K562 (cell line): ENCODE data around the gene ARPC4. TPM values are rescaled to one million over a fixed set of nuclear protein-coding genes. Genes with fewer than 3 reads are reported as not detected.

ENCODE experiments used
- C11orf30 ChIP-seq: fragments of 450-650 bp; IDR thresholded peaks from 2 replicates; pipeline ENCODE4 v1.6.1; 2016; ENCODE audit warnings: low read depth, mild to moderate bottlenecking
- CBFA2T3 ChIP-seq: fragments of 450-650 bp; IDR thresholded peaks from 2 replicates; pipeline ENCODE4 v1.6.1; 2017
- CBFB ChIP-seq: sonication (generic); formaldehyde crosslinking; IDR thresholded peaks from 2 replicates; pipeline ENCODE4 v1.4.0; 2020; ENCODE audit warnings: mild to moderate bottlenecking, missing genetic modification reagents
- CREB1 ChIP-seq, 2 experiments: sonication (generic) in 1 of 2; formaldehyde crosslinking in 1 of 2; IDR thresholded peaks; 2 replicates each; pipeline versions ENCODE4 v1.6.1 to v1.8.0; 2012 to 2022; ENCODE audit warnings: inconsistent platforms in 1 of 2, mild to moderate bottlenecking in 1 of 2, missing genetic modification reagents in 1 of 2, moderate library complexity in 1 of 2
- CTCF ChIP-seq, 3 experiments: IDR thresholded peaks in 2 of 3; conservative IDR thresholded peaks in 1 of 3; 2 replicates each; pipeline ENCODE4 v1.5.1; 2011 to 2012; ENCODE audit warnings: low read length in 3 of 3, mild to moderate bottlenecking in 3 of 3, control low read depth in 2 of 3, improper control_type of control experiment in 1 of 3, inconsistent platforms in 1 of 3, low read depth in 1 of 3, mixed read lengths in 1 of 3, moderate library complexity in 1 of 3; ENCODE audit not compliant: insufficient read depth in 2 of 3
- EWSR1 ChIP-seq: fragments of 450-650 bp; IDR thresholded peaks from 2 replicates; pipeline ENCODE4 v1.6.1; 2018; ENCODE audit warnings: borderline replicate concordance, mild to moderate bottlenecking, low read depth, moderate library complexity; ENCODE audit not compliant: partially characterized antibody
- FOXA3 ChIP-seq, 2 experiments: fragments of 450-650 bp in 1 of 2; sonication (generic) in 1 of 2; formaldehyde crosslinking; IDR thresholded peaks in 1 of 2; conservative IDR thresholded peaks in 1 of 2; 2 replicates each; pipeline versions ENCODE4 v1.4.0 to v1.8.0; 2020 to 2022; ENCODE audit warnings: mild to moderate bottlenecking in 2 of 2, missing genetic modification reagents in 1 of 2
- HDAC3 ChIP-seq: fragments of 450-650 bp; IDR thresholded peaks from 2 replicates; pipeline ENCODE4 v1.6.1; 2018; ENCODE audit warnings: borderline replicate concordance, mild to moderate bottlenecking, moderate library complexity; ENCODE audit not compliant: partially characterized antibody
- HNRNPL ChIP-seq: fragments of 200-400 bp; formaldehyde crosslinking; IDR thresholded peaks from 2 replicates; pipeline ENCODE4 v1.6.1; 2017; ENCODE audit warnings: low read depth, mild to moderate bottlenecking, low read length
- JUN ChIP-seq, 2 experiments: sonication (generic) in 1 of 2; formaldehyde crosslinking in 1 of 2; IDR thresholded peaks; 2 replicates each; pipeline versions ENCODE4 v1.6.1 to v1.8.0; 2012 to 2022; ENCODE audit warnings: borderline replicate concordance in 2 of 2, mild to moderate bottlenecking in 2 of 2, improper control_type of control experiment in 1 of 2, low read depth in 1 of 2, low read length in 1 of 2, missing genetic modification reagents in 1 of 2
- MAFK ChIP-seq: IDR thresholded peaks from 2 replicates; pipeline ENCODE4 v1.6.1; 2011; ENCODE audit warnings: low read length, improper control_type of control experiment
- MTA3 ChIP-seq: fragments of 450-650 bp; formaldehyde crosslinking; IDR thresholded peaks from 2 replicates; pipeline ENCODE4 v1.6.1; 2017; ENCODE audit warnings: mild to moderate bottlenecking, borderline replicate concordance
- MYBL2 ChIP-seq, 2 experiments: fragments of 450-650 bp in 1 of 2; sonication (generic) in 1 of 2; formaldehyde crosslinking in 1 of 2; IDR thresholded peaks; 2 replicates each; pipeline versions ENCODE4 v1.6.1 to v1.8.1; 2017 to 2022; ENCODE audit warnings: borderline replicate concordance in 1 of 2, inconsistent platforms in 1 of 2, low read depth in 1 of 2, mild to moderate bottlenecking in 1 of 2, missing genetic modification reagents in 1 of 2, moderate library complexity in 1 of 2
- NFRKB ChIP-seq: fragments of 450-650 bp; IDR thresholded peaks from 2 replicates; pipeline ENCODE4 v1.6.1; 2016; ENCODE audit warnings: low read depth
- RBFOX2 ChIP-seq: fragments of 200-400 bp; formaldehyde crosslinking; IDR thresholded peaks from 2 replicates; pipeline ENCODE4 v1.6.1; 2017; ENCODE audit warnings: low read depth, mild to moderate bottlenecking, low read length, moderate library complexity
- SIN3B ChIP-seq: fragments of 450-650 bp; IDR thresholded peaks from 2 replicates; pipeline ENCODE4 v1.6.1; 2017; ENCODE audit warnings: low read depth, mild to moderate bottlenecking, moderate library complexity
- TSC22D4 ChIP-seq: fragments of 450-650 bp; IDR thresholded peaks from 2 replicates; pipeline ENCODE4 v1.6.1; 2016; ENCODE audit warnings: missing genetic modification characterization, missing biosample characterization, control low read depth
- YY1 ChIP-seq, 3 experiments: IDR thresholded peaks; 2 replicates each; pipeline ENCODE4 v1.6.1; 2011; ENCODE audit warnings: low read length in 2 of 3, mild to moderate bottlenecking in 2 of 3, moderate library complexity in 2 of 3, borderline replicate concordance in 1 of 3, control low read depth in 1 of 3, low read depth in 1 of 3; ENCODE audit not compliant: insufficient read depth in 3 of 3, insufficient replicate concordance in 2 of 3, control insufficient read depth in 1 of 3, insufficient read length in 1 of 3; ENCODE audit errors: extremely low read depth in 1 of 3
- ZNF165 ChIP-seq: fragments of 250-450 bp; sonication (Bioruptor Pico); IDR thresholded peaks from 2 replicates; pipeline ENCODE4 v1.4.0; 2020; ENCODE audit warnings: borderline replicate concordance
- ZNF175 ChIP-seq: fragments of 200-800 bp; sonication (Bioruptor generic); IDR thresholded peaks from 2 replicates; pipeline ENCODE4 v1.6.1; 2016; ENCODE audit warnings: low read depth, mild to moderate bottlenecking, missing genetic modification characterization, missing compliant biosample characterization
- polyA plus RNA-seq, 8 experiments: library from polyadenylated mRNA; depleted of rRNA in 4 of 8; stranded (reverse) in 5 of 8; unstranded in 3 of 8; fragments of >200 nt; fragmentation: Nextera tagmentation in 2 of 8; fragmentation: Illumina TruSeq in 1 of 8; extraction: Ambion mirVana in 2 of 8; extraction: Trizol in 1 of 8; gene quantifications; 2 replicates each; pipeline versions ENCODE4 v1.2.1 to v1.2.3, GENCODE V29; 2011 to 2014; ENCODE audit warnings: inconsistent platforms in 1 of 8, missing spikeins in 1 of 8
- total RNA-seq, 7 experiments: library from RNA; depleted of rRNA in 6 of 7; stranded (reverse); fragments of >200 nt in 6 of 7; fragmentation: Illumina TruSeq in 2 of 7; extraction: Trizol in 2 of 7; gene quantifications; 2 replicates each; pipeline versions ENCODE4 v1.2.1 to v1.2.3, GENCODE V29; 2011 to 2021; ENCODE audit warnings: low replicate concordance in 1 of 7
- TF ChIP-seq, protein P1 (sequence below): fragments of 250-450 bp; sonication (Bioruptor Pico); IDR thresholded peaks from 2 replicates; pipeline ENCODE4 v1.9.0; 2021; ENCODE audit warnings: mild to moderate bottlenecking, inconsistent platforms

Gene ARPC4
- total and polyA plus RNA-seq, 9 of the 15 experiments (the other 6 are each of a cell fraction or from before 2014, with no cell fraction given) = 20.1 to 153 (median 119) TPM

GRCh38 chr3:9792405-9793160, at the start of gene ARPC4, which contains the start of gene TADA3 (continued):
- no peak for TF ChIP-seq JUN (IDR thresholded peaks at IDR 0.05; ENCODE audit: borderline replicate concordance, low read depth, low read length)
- TF ChIP-seq JUN (CRISPR knock-in tag; IDR thresholded peaks at IDR 0.05; ENCODE audit: borderline replicate concordance) = no peak; the same call in 1 of the 2 replicates
- peak; percentile 37; the same call in 1 of the 2 replicates for TF ChIP-seq CREB1 (IDR thresholded peaks at IDR 0.05)
- TF ChIP-seq CREB1 (CRISPR knock-in tag; IDR thresholded peaks at IDR 0.05) = no peak
- TF ChIP-seq SIN3B = peak; percentile 40
- no peak for TF ChIP-seq ZNF165
- peak; percentile 33; the same call in 1 of the 2 replicates for TF ChIP-seq ZNF175 (CRISPR knock-in tag)
- TF ChIP-seq TSC22D4 (tag) = no peak
- TF ChIP-seq CBFB = no peak
- TF ChIP-seq HNRNPL = peak; percentile 21; the same call in 1 of the 2 replicates
- peak; percentile 96 for TF ChIP-seq RBFOX2
- TF ChIP-seq FOXA3 (CRISPR knock-in tag; conservative IDR thresholded peaks at IDR 0.05 in 1 of 2, IDR thresholded peaks at IDR 0.05 in 1 of 2) = 0 out of 4 replicates have a peak, but pooled peaks of 1 of the 2 experiments have one; percentile 24
- TF ChIP-seq NFRKB = no peak
- TF ChIP-seq MTA3 = peak; percentile 41; the same call in 1 of the 2 replicates
- no peak; the same call in 1 of the 2 replicates for TF ChIP-seq MAFK
- TF ChIP-seq, protein P1, sequence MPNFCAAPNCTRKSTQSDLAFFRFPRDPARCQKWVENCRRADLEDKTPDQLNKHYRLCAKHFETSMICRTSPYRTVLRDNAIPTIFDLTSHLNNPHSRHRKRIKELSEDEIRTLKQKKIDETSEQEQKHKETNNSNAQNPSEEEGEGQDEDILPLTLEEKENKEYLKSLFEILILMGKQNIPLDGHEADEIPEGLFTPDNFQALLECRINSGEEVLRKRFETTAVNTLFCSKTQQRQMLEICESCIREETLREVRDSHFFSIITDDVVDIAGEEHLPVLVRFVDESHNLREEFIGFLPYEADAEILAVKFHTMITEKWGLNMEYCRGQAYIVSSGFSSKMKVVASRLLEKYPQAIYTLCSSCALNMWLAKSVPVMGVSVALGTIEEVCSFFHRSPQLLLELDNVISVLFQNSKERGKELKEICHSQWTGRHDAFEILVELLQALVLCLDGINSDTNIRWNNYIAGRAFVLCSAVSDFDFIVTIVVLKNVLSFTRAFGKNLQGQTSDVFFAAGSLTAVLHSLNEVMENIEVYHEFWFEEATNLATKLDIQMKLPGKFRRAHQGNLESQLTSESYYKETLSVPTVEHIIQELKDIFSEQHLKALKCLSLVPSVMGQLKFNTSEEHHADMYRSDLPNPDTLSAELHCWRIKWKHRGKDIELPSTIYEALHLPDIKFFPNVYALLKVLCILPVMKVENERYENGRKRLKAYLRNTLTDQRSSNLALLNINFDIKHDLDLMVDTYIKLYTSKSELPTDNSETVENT (CRISPR knock-in tag) = 0 out of 2 replicates have a peak, but pooled peaks have one; percentile 78
- TF ChIP-seq YY1 (IDR thresholded peaks at IDR 0.05; ENCODE audit: borderline replicate concordance in 1 of 3, control insufficient read depth in 1 of 3, extremely low read depth in 1 of 3, insufficient read depth in 3 of 3, insufficient read length in 1 of 3, insufficient replicate concordance in 2 of 3, low read depth in 1 of 3, low read length in 2 of 3) = peak in 2 of 3 experiments; percentile 62 to 77
- peak; percentile 62; the same call in 1 of the 2 replicates for TF ChIP-seq C11orf30
- no peak for TF ChIP-seq EWSR1
- peak in 1 of 3 experiments; percentile 18; a peak in 1 of 6 replicates for TF ChIP-seq CTCF (IDR thresholded peaks at IDR 0.05 in 2 of 3, conservative IDR thresholded peaks at IDR 0.05 in 1 of 3; ENCODE audit: insufficient read depth in 2 of 3, low read depth in 1 of 3, low read length in 3 of 3)
- TF ChIP-seq MYBL2 (IDR thresholded peaks at IDR 0.05; ENCODE audit: low read depth) = no peak
- no peak for TF ChIP-seq MYBL2 (CRISPR knock-in tag; IDR thresholded peaks at IDR 0.05; ENCODE audit: borderline replicate concordance)
- 0 out of 2 replicates have a peak, but pooled peaks have one; percentile 9 for TF ChIP-seq CBFA2T3
- peak; percentile 26 for TF ChIP-seq HDAC3
